Stimulated activated CD4-positive, alpha-beta T cell treated with anti-CD3 and anti-CD28 coated beads, TNF-alpha, amount 100 ng/mL, for 4 hours (primary cell): Measurements from ENCODE around the gene NOX5.

ENCODE experiments used
- DNase-seq, 3 experiments: peaks; one replicate each; pipeline ENCODE4 v3.0.0-alpha.2; 2020; ENCODE audit warnings: low read depth in 3 of 3

NOX5 gene

GRCh38 chr15:69081310-69082004, 67.0 kb downstream of the NOX5 start:
- no peak for DNase-seq

GRCh38 chr15:69082021-69082502, 67.6 kb downstream of the NOX5 start:
- DNase-seq: no peak

GRCh38 chr15:69082554-69082953, 68.1 kb downstream of the NOX5 start:
- no peak for DNase-seq

- no peak for DNase-seq
Observed at GRCh38 chr15:69084404-69085030, 70.0 kb downstream of the NOX5 start.

GRCh38 chr15:69085325-69086081, 71.0 kb downstream of the NOX5 start:
- DNase-seq: no peak

GRCh38 chr15:69086427-69087204, 72.1 kb downstream of the NOX5 start:
- DNase-seq: no peak

GRCh38 chr15:69087366-69087976, 73.0 kb downstream of the NOX5 start:
- no peak for DNase-seq

GRCh38 chr15:69088300-69088965, 73.9 kb downstream of the NOX5 start:
- no peak for DNase-seq

- no peak for DNase-seq
Observed at GRCh38 chr15:69089258-69089657, 74.8 kb downstream of the NOX5 start.

GRCh38 chr15:69090197-69090948, 75.9 kb downstream of the NOX5 start:
- no peak for DNase-seq

GRCh38 chr15:69091654-69092053, 77.2 kb downstream of the NOX5 start:
- DNase-seq: no peak

GRCh38 chr15:69092159-69092558, 77.7 kb downstream of the NOX5 start:
- no peak for DNase-seq

GRCh38 chr15:69093127-69093526, 78.6 kb downstream of the NOX5 start:
- no peak for DNase-seq

GRCh38 chr15:69093614-69094013, 79.1 kb downstream of the NOX5 start:
- DNase-seq: no peak

- no peak for DNase-seq
Observed at GRCh38 chr15:69094124-69094921, 79.8 kb downstream of the NOX5 start.

- no peak for DNase-seq
Observed at GRCh38 chr15:69095274-69095673, 80.8 kb downstream of the NOX5 start.

- DNase-seq: no peak
Observed at GRCh38 chr15:69096196-69096595, 81.7 kb downstream of the NOX5 start.

- DNase-seq: no peak
Observed at GRCh38 chr15:69096626-69097025, 82.1 kb downstream of the NOX5 start.

GRCh38 chr15:69098771-69099170, 84.3 kb downstream of the NOX5 start:
- DNase-seq: no peak
